GM12891 (cell line): ENCODE results near the gene ZBTB46.

ENCODE experiments used
- PAX5 ChIP-seq: IDR thresholded peaks from 2 replicates; pipeline ENCODE4 v1.6.1; 2011; ENCODE audit warnings: low read length, moderate library complexity, mild to moderate bottlenecking; ENCODE audit not compliant: insufficient read depth, severe bottlenecking
- POLR2AphosphoS5 ChIP-seq: IDR thresholded peaks from 2 replicates; pipeline ENCODE4 v1.6.1; 2011; ENCODE audit warnings: low read depth, low read length, control low read depth
- TAF1 ChIP-seq: IDR thresholded peaks from 2 replicates; pipeline ENCODE4 v1.6.1; 2011; ENCODE audit warnings: low read depth, low read length, control low read depth

GRCh38 chr20:63807654-63808053, 23.4 kb downstream of the ZBTB46 start:
- TF ChIP-seq POLR2AphosphoS5: no peak
- TF ChIP-seq TAF1: no peak
- TF ChIP-seq PAX5: no peak
